Parietal lobe (tissue), 2 donors: ENCODE results near the gene ATOH8. TPM values are rescaled to one million over a fixed set of nuclear protein-coding genes. Genes with fewer than 3 reads are reported as not detected.

Experiments
- small RNA-seq: library from RNA; depleted of rRNA; stranded (forward); fragments of <200 nt; gene quantifications from one replicate; pipeline ENCODE3, GENCODE V24; 2014; ENCODE audit warnings: low replicate concordance
- total RNA-seq: library from RNA; depleted of rRNA; stranded (reverse); fragments of >200 nt; gene quantifications from one replicate; pipeline ENCODE4 v1.2.3, GENCODE V29; 2014

The ATOH8 gene, protein sequence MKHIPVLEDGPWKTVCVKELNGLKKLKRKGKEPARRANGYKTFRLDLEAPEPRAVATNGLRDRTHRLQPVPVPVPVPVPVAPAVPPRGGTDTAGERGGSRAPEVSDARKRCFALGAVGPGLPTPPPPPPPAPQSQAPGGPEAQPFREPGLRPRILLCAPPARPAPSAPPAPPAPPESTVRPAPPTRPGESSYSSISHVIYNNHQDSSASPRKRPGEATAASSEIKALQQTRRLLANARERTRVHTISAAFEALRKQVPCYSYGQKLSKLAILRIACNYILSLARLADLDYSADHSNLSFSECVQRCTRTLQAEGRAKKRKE
- 3.1 TPM for total RNA-seq

DNA sequence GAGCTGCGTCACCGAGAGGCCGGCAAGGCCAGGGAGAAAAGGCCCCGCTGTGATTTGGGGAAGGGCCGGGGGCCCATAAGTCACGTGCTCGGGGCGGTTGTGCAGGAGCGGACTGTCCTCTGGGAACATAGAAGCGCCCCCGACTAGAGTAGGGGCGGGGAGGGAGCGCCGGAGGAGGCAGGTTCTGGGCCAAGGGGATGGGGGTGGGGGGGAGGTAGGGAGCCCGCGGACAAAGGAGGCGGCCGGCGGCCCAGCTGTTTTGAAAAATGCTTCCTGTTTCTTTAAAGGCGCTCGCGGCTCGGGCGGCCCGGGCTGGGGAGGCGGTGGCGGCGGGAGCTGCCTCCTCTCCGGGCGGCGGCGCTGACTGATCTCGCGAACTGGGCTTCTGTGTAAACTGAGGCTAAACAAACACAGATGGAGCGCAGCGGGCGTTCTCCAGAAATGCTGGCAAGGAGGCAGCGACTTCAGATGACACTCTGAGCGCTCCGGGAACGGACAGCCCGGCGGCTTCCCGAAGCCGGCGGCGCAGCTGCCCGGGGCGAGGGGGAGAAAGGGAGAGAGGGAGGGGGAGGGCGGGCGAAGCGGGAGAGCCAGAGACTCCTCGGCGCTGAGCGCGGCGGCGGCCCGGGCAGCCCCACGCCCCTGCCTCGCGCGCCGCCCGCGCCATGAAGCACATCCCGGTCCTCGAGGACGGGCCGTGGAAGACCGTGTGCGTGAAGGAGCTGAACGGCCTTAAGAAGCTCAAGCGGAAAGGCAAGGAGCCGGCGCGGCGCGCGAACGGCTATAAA is at the start of gene ATOH8:
Gene ATOH8 (plus strand): TSS at position 467 of the 788 bp plus-strand sequence. CDS start 199 bp downstream, at position 666.

Small RNA genes lying within 50 kb of the gene (small RNA-seq; reads per million reads assigned to genes)
- not detected for gene MIR6071
- gene RN7SKP83 = not detected
- 0.15 reads per million for gene RNU1-38P

Other genes starting within 250 kb of the ATOH8 start
- gene MAT2A, start 214.8 kb upstream of the ATOH8 start, total RNA-seq = 157 TPM
- gene GGCX, start 192.5 kb upstream of the ATOH8 start, total RNA-seq = 55.1 TPM
- 0.94 TPM for gene VAMP8, start 176.4 kb upstream of the ATOH8 start, total RNA-seq
- not detected for gene VAMP5, start 169.6 kb upstream of the ATOH8 start, total RNA-seq
- 46.0 TPM for gene RNF181, start 158.2 kb upstream of the ATOH8 start, total RNA-seq
- gene TMEM150A, start 151.3 kb upstream of the ATOH8 start, total RNA-seq = 6.6 TPM
- 35.4 TPM for gene C2orf68, start 141.9 kb upstream of the ATOH8 start, total RNA-seq
- 45.1 TPM for gene USP39, start 137.8 kb upstream of the ATOH8 start, total RNA-seq
- not detected for gene SFTPB, start 85.8 kb upstream of the ATOH8 start, total RNA-seq
- 0.31 TPM for gene GNLY, start 59.6 kb upstream of the ATOH8 start, total RNA-seq
- gene ST3GAL5, start 135.0 kb downstream of the ATOH8 start, total RNA-seq = 38.2 TPM